GM21447 (cell line): ENCODE results near the gene STAMBP.
"Not testable (repeated sequence)": the region's sequence is repeated elsewhere in the genome, so short reads cannot be mapped to it uniquely, and the experiment has no call there.

ENCODE experiments used
- ATAC-seq: cut with Tn5 transposase; IDR thresholded peaks from one replicate; pipeline ENCODE4 v1.9.1; 2021; ENCODE audit not compliant: unreplicated experiment

The STAMBP gene

DNA sequence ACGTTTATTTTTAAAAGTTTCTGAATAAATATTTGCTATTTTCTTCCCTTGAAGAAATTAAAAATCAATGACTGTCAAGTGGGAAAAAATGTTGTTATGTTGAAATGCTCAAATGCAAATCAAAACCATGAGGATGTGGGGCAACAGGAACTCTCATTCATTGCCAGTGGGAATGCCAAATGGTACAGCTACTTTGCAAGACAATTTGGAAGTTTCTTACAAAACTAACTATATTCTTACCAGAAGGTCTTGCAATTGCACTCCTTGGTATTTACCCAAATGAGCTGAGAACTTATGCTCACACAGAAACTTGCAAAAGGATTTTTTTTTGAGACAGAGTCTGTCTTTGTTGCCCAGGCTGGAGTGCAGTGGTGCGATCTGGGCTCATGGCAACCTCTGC, 56.6 kb downstream of the STAMBP start:
- ATAC-seq, result no peak

DNA sequence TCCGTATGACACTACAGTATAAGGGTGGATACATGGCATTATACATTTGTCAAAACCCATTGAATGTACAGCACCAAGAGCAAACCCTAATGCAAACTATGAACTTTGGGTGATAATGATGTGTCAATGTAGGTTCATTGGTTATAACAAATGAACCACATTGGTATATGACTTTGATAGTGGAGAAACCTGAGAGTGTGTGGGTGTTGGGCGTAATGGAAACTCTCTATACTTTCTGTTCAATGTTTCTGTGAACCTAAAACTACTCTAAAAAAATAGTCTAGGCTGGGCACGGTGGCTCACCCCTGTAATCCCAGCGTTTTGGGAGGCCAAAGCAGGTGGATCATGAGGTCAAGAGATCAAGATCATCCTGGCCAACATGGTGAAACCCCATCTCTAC, 57.6 kb downstream of the STAMBP start:
- ATAC-seq, result no peak

DNA sequence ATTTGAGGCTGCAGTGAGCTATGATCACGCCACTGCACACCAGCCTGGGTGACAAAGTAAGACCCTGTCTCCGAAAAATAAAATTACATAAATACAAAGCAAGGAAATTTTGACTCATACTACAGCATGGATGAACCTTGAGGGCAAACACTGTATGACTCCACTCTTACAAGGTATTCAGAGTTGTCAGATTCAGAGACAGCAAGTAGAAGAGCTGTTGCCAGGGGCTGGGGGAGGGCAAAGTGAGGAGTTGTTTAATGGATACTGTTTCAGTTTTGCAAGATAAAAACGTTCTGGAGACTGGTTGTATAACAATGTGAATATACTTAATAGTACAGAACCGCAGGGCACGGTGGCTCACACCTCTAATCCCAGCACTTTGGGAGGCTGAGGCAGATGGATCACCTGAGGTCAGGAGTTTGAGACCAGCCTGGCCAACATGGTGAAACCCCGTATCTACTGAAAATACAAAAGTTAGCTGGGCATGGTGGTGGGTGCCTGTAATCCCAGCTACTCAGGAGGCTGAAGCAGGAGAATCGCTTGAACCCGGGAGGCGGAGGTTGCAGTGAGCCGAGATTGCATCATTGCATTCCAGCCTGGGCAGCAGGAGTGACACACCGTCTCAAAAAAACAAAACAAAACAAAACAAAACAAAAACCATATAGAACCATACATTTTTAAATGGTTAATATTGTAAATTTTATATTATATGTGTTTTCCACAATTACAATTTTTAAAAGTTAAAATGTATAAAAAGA, 59.0 kb downstream of the STAMBP start:
- not testable (repeated sequence) for ATAC-seq

DNA sequence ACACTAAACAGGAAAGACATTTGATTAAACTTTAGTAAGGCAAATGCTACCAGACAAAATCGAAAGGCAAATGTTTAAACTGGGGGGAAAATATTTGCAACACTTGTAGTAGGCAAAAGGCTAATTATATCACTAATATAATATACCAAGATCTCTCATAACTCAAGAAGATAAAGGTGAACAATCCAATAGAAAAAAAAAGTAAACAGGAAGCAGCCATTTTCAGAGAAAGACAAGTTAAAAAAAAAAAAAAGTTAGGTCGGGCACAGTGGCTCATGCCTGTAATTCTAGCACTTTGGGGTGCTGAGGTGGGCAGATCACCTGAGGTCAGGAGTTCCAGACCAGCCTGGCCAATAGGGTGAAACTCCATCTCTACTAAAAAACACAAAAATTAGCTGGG, 59.6 kb downstream of the STAMBP start:
- ATAC-seq, result no peak

DNA sequence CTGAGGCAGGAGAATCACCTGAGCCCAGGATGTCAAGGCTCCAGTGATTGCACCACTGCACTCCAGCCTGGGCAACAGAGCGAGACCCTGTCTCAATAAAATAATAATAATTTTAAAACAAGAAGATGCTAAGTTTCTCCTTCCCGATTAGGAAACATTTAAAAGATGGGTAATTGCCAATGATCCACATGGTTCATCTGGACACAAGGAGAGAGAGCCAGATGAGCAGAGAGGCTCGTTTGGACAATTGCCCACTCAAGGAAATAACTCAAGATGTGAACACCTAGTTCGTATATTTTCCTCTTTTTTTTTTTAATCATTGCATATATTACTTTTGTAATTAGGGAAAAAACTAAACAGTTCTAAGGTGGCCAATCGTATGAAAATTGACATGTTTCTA, 60.4 kb downstream of the STAMBP start:
- no peak for ATAC-seq

DNA sequence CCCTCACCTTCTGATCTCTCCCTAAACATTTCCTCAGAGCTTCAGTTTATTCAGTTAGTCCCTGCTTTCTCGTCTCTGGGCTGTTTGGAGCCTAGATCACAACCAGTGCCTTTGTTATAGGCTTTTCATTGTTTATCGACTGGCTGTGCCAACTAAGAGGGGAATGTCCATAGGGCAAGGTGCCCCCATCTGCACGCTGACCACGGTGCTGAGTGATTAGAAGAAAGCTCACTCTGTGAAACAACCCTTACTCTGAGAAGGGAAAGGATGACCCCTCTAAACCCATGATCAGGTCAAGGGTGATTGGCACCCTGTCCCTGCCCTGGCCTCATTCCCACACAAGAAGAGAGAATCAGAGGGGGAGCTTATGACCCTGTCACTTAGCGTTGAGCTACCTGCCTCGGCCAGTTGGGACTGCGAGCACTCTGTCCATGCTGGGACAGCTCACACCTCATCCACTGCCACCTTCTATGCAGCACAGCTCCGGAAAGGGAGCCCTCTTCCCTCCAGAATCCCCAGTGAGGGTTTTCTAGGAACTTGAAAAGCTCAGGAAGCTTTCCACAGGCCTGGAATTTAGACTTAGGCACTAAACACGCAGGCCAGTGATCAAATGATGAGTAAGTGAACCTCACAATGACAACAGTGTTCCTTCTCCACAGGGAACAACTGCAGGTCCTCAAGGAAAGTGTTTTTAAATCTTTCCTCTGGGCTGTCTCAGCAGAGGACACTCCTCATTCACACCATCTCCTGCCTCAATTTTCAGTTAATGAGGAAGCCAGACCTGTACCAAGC, 61.7 kb downstream of the STAMBP start:
- ATAC-seq, result no peak

DNA sequence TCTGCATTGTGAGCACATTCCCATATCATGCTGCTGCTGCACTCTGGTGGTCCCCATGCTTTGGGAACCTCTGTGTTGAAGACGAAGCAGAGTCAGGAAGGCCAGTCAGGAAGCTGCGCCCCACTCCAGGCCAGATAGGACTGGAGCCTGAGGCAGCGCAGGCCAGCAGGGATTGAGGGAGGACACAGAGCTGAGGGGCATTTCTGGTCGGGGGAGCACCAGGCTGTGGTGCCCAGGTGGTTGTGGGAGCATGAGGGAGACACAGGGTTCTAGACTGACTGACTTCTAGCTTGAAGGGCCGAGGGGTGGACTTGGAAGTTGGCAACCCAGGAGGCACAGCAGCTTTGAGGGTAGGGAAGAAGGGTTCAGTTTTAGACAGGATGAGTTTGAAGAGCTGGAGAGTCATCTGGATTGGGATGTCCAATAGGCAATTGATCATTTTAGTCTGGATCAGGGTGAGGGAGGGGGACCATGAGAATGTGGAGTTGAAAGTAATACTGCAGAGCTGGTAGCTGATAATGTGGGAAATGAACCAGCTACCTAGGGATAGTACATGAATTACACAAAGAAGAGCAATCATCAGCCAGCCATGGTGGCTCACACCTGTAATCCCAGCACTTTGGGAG, 62.6 kb downstream of the STAMBP start:
- ATAC-seq, result no peak

DNA sequence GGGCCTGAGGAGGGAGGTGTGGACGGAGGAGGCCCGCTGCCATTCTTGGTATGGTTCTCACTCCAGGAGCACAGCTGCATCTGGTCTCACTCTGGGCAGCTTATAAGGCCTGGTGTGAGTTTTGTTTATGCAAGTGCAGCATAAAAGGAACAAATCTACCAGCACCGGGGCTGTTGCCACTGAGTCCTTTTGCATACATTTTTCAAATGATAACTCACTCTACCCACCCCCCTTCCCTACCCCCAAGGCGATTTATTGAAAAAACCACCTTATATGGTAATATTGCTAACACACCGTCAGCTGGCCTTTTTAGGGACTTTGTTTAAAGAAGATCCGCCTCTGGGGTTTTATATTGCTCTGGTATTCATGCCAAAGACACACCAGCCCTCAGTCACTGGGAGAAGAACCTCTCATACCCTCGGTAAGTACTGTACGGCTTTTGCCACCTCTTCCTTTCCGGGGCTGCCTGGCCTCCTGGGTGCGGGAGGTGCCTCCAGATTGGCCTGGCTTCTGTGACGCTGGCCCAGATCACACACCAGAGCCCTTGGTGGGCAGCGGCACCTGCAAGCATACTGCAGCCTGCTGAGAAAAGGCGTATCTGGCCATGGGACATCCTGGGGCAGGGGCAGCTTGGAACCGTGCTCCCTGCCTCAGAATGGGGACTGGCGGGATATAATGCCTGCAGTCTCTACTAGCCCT, 64.0 kb downstream of the STAMBP start, which contains the start of gene ACTG2:
Gene ACTG2 (plus strand): TSS at position 378 of the 699 bp plus-strand sequence. CDS start 8,304 bp downstream, outside the sequence.
- no peak for ATAC-seq

DNA sequence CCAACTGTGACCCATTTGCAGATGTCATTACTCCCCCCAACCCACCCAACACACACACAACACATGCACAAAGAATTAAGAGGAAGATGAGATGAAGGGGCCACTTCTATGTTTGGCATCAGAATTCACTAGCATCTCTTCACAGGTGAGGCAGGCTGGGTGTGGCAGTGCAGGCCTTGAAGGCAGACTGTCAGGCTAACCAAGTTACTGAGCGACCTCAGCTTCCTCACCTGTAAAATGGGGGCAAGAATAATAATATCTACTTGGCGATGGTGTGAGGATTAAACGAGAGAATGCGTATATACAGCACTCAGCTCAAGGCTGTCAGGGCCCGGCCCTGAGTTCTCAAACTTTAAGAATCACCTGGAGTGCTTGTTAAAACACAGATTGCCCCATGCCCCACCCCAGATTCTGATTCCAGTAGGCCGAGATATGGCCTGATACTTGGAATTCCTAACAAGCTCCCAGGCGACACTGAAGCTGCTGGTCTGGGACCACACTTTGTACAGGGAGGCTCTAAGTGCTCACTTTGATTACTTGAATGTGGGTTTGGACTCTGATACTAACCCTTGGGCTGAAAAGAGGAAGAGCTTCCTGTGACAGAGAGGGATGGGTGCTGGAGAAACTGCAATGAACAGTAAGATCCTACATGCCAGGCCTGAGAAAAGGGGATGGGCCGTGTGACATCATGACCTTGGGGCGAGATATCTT, 65.2 kb downstream of the STAMBP start:
- no peak for ATAC-seq

DNA sequence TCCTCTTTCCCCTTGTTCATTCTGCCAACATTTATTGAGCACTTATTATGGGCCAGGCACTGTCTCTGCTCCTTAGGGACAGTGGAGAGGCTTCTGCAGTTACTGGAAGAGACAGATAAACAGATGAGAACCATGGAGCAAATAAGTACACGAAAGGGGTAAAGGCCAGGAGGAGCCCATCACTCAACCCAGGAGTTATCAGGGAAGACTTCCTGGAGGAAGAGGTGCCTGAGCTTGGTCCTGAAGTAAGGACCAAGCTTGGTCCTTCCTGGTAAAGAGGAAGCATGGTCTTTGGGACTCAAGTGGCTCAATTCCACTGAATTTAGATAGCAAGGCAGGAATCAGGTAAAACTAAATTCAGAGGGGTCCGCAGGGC, 65.7 kb downstream of the STAMBP start:
- ATAC-seq, result no peak

DNA sequence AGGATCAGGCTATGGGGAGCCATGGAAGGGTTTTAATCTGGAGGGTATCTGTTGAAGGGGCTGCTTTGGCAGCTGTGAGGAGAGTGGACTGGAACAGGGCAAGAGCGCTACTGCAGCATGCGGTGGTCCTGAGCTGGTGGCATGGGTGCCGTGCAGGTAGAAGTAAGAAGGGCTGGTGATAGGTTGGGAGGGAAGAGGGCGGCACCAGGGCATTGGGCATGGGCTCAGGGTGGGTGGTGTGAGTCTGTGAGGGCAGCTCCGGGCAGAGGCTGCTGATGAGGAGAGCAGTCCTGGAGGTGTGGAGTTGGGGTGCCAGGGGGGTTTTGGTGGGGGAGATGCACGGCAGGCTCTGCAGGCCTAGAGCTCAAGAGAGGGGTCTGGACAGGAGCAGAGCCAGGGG, 66.1 kb downstream of the STAMBP start:
- no peak for ATAC-seq

DNA sequence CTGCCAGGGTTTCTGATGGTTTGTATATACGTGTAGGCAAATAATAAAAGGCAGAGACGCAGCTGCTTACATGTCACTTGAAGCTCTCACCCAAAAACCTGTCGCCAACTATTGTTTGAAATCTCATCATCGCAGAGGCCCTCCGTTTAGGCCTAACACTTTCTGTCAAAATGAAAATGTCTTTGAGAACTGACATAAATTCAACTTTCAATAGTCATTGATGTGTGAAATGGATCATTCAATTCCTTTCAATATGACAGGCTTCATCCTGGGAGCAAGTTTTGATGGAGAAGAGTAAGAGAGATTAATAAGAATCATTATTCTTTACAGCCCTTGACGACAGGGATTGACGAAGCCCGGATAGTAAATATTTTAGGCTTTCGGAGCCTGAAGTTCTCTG, 66.7 kb downstream of the STAMBP start:
- no peak for ATAC-seq

DNA sequence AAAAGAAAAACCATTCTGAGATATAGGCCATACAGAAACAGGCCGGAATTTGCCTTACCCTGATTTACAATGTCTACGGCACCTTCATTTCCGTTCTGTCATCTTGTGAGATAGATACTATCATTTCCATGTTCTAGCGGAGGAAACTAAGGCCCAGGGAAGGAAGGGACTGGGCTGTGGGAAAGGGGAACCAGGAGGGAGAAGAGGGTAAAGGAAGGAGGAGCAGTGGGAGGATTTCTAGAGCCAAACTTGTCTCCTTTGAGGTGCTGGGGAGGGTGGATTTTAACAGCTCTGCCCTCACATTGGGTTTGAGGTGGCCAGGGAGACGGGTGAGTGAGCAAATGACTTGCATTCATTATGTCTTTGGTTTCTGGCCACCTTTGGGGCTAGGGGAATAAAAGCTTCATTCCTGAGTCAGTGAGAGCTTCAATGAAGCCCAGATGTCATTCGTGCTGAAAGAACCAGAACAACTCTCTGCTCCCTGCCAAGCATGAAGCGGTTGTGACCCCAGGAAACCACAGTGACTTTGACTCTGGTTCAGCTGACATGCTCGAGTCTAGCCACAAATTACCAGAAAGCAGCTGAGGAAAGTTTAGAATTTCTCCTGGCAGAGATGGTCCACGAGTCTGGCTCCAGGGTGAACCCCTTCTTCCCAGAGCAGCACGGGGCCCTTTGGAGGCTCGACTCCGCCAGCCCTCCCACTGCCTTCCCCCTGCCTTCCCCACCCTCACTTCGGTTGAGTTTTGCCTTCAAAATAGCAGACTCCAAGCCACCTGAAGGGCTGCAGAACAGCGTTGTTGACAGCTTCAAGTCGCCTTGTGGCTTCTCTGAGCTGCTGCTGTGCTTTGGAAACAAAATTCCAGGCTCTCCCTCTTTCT, 67.8 kb downstream of the STAMBP start:
- ATAC-seq, result peak; percentile 80

DNA sequence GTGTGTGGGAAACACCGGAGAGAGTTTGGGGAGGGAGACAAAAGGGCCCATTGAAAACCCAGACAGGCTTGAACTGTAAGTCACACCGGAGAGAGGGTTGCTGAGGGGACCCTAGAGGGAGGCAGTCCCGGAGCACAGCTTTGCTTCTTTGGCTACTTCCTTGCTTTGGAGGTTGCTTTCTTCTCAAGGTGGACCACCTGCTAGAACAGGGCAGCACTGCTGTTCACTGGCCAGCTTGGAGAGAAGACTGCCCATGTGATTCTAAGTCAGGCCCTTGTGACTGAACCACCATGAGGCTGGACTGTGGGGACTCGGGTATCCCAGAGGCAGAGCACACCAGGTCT, 68.5 kb downstream of the STAMBP start:
- no peak for ATAC-seq

DNA sequence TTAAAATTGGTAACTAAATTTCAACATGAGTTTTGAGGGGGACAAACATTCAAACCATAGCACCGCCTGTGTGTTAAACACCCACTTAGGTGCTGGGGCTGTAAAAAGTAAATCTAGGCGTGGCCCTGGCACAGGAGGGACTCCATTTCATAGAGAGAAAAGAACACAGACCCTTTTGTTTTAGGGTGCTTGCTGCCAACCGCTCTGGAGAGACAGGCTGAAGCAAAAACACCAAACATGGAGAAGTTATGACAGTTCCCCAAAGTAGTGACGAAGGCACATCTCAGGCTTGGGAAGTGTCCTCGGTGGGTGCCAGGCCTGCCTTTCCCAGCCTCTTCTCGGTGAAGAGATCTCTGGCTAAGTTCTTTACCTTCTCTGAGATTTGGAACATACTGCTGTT, 69.2 kb downstream of the STAMBP start:
- ATAC-seq, result no peak

DNA sequence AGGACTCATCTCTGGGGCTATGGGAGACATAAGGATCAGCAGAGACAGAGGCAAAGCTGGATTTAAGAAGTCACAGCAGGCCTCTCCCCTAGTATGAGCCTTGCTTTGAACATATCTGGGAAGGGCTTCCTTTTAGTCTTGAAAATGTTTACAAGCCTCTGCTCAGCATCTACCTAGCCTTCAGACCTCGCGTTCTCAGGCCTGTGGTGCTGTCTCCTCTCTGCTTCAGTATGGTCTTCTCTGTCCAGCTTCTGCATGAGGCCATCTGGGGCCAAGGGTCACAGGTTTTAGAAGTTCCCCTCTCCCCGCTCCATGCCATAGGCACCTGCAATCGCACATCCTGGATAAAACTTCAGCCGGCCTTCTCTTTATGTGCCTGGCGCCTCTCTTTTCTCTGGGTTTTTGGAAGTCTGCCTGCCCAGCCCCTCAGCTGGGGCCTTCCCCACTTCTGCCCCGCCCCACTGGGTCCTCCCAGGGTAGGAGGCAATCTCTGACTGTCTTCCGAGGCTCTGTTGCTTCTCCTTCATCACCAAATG, 71.1 kb downstream of the STAMBP start:
- ATAC-seq, result no peak

DNA sequence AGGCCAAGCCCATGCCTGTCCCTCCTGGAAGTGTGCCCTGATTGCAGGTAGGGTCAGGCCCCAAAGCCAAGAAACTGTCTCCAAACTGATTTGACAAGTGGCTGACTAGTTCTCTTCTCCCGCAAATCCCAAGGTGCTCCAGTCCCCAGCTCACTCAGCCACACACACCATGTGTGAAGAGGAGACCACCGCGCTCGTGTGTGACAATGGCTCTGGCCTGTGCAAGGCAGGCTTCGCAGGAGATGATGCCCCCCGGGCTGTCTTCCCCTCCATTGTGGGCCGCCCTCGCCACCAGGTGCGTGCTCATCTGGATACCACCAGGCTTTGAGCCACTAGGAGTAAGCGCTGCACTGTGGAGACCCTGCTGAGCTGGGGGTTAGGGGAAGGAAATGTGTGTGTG, 72.4 kb downstream of the STAMBP start:
- no peak for ATAC-seq

DNA sequence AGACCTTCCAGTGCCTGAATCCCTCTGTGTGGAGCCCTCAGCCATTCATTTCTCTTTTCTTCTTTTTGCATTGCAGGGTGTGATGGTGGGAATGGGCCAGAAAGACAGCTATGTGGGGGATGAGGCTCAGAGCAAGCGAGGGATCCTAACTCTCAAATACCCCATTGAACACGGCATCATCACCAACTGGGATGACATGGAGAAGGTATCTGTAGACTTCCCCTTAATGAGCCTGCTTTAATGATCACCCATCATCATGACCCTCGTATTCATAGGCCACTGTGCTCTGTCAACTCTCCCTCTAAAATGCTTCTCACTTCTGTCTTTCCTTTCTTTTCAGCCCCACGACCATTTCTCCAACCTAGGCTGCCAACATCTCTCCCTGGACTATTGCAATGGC, 73.5 kb downstream of the STAMBP start:
- ATAC-seq, result no peak

DNA sequence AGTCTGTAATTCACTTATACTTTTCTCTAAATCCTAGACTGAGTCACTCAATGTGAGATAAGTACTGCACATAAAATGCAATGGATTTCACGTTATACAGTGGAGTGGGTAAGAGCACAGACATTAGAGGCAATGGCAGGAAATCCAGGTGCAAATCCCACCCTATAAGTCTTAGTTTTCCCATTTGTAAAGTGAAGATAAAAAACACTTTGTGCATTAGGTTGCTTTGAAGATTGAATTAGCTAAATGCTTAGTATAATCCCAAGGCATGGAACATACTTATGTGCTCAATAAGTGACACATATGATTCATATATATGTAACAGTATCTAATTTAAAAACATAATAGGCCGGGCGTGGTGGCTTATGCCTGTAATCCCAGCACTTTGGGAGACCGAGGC, 74.6 kb downstream of the STAMBP start:
- ATAC-seq, result no peak
